GM10847 (cell line): ENCODE measurements around the gene PRDM7.

ENCODE experiments used
- POLR2A ChIP-seq: IDR thresholded peaks from 2 replicates; pipeline ENCODE4 v1.6.1; 2011; ENCODE audit not compliant: insufficient read length; ENCODE audit errors: extremely low read depth

The PRDM7 gene

GRCh38 chr16:90048347-90048722 lies 28.8 kb downstream of the PRDM7 start:
- no peak for TF ChIP-seq POLR2A

- no peak for TF ChIP-seq POLR2A
Observed at GRCh38 chr16:90047714-90048346, 29.3 kb downstream of the PRDM7 start.

GRCh38 chr16:90046971-90047713 lies 30.0 kb downstream of the PRDM7 start:
- no peak for TF ChIP-seq POLR2A

- no peak for TF ChIP-seq POLR2A
Observed at GRCh38 chr16:90046122-90046970, 30.8 kb downstream of the PRDM7 start.

GRCh38 chr16:90044111-90044551 lies 33.0 kb downstream of the PRDM7 start:
- TF ChIP-seq POLR2A, result no peak

GRCh38 chr16:90043526-90043925 lies 33.6 kb downstream of the PRDM7 start:
- TF ChIP-seq POLR2A, result no peak

- TF ChIP-seq POLR2A, result no peak
Observed at GRCh38 chr16:90042946-90043514, 34.1 kb downstream of the PRDM7 start.

GRCh38 chr16:90041896-90042473 lies 35.1 kb downstream of the PRDM7 start:
- no peak for TF ChIP-seq POLR2A

- TF ChIP-seq POLR2A, result no peak
Observed at GRCh38 chr16:90040152-90041023, 36.7 kb downstream of the PRDM7 start.

- TF ChIP-seq POLR2A, result no peak
Observed at GRCh38 chr16:90037276-90037675, 39.9 kb downstream of the PRDM7 start.

GRCh38 chr16:90035902-90036301 lies 41.2 kb downstream of the PRDM7 start:
- no peak for TF ChIP-seq POLR2A

GRCh38 chr16:90034504-90034903 lies 42.6 kb downstream of the PRDM7 start:
- no peak for TF ChIP-seq POLR2A

GRCh38 chr16:90033387-90033786 lies 43.7 kb downstream of the PRDM7 start:
- TF ChIP-seq POLR2A, result no peak

GRCh38 chr16:90032674-90033331 lies 44.3 kb downstream of the PRDM7 start:
- no peak for TF ChIP-seq POLR2A
